Fibroblast of skin of right quadriceps (primary cell): Measurements from ENCODE around the gene DGUOK.

Experiments
- DNase-seq: peaks from one replicate; pipeline ENCODE4 v3.0.0-alpha.2; 2013

Gene DGUOK

GRCh38 chr2:73956218-73956865, 29.7 kb downstream of the DGUOK start:
- DNase-seq: no peak

DNA sequence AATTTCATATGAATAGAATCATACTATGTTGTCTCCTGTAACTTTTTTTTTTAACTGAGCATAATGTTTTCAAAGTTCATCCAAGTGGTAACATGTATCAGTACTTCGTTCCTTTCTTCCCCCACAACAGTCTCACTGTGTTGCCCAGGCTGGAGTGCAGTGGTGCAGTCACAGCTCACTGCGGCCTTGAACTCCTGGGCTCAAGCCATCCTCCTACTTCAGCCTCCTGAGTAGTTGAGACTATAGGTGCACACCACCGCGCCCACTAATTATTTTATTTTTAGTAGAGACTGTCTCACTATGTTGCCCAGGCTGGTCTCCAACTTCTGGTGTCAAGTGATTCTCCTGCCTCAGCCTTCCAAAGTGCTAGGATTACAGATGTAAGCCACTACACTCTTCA, 34.6 kb downstream of the DGUOK start:
- DNase-seq: no peak

GRCh38 chr2:73961823-73962615, 35.3 kb downstream of the DGUOK start:
- no peak for DNase-seq

DNA sequence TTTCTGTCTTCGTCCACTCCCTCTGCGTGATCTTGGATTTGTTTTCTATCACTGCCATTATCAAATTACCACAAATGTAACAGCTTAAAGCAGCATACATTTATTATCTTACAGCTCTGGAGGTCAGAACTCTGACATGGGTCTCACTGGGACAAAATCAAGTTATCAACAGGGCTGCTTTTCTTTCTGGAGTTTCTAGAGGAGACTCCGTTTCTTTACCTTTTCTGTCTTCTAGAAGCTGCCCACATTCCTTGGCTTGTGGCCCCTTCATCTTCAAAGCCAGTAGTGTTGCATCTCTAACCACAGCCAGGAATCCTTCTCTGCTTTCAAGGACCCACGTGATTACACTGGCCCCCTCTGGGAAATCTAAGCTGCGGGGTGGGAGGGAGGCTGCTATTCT, 36.1 kb downstream of the DGUOK start:
- DNase-seq: no peak

DNA sequence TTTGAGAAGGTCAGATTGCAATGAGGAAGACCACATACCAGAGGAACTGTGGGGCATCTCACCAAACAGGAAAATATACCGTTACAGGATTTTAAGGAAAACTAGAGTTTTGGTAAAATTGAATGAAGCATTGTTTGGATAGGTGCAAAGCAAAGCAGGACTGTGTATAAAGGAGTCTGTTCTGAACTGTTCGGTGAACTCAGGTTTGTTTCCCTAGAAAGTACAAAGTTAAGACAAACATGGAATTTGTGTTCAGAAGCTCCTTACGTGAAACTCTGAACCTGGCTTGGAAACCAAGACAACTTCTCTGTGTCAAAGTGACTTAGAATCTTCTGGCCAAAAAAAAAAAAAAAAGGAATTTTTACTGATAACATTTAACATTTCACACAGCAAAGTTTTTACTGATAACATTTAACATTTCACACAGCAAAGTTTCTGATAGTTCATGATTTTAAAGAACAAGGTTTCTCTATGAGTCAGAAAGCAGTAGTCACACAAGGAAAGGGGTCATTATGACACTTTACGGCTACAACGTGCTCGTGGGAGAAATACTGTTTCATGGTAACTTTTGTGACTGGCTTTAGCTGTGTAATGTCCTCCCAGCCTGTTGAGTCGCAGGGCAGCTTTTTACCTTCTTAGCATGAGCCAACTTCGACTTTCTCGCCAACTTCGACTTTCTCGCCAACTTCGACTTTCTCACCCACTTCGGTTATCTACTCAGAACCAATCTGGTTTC, 36.9 kb downstream of the DGUOK start:
- no peak for DNase-seq

DNA sequence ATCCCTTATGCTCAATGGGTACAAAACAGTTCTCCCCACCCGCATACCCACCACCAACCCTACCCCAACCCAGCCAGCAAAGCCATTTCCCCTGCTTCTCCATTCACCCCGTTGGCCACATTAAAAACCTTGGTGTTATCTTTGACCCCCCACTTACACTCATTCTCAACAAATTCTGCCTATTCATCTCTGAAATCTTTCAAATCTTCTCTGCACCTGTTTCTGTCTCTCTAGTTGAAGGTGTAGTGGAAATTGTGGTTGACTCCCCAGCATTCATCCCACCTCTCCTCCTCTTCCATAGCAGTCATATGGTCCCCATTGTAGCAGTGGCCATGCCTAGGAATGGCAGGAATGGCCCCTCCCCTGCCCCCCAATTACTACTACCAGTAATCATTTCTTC, 37.5 kb downstream of the DGUOK start:
- DNase-seq: no peak

DNA sequence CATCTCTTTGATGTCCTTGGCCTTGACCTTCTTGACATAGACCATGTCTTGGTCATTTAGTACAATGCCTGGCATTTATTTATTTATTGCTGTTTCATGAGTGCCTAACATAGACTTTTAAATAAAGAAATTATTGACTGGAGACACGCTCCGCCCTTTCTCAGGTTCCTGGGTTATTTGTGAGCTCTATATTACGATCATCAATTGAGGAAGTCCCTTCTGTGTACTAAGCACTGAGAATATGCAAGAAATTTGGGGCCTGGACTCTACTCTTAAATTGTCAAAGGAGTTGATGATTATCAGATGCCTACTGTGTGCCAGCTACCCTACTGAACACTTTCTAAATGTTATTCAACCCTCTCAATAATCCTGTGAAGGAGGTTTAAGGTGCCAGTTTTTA, 38.4 kb downstream of the DGUOK start:
- DNase-seq: no peak

GRCh38 chr2:73968357-73968937, 41.8 kb downstream of the DGUOK start:
- no peak for DNase-seq

- no peak for DNase-seq
Measured at GRCh38 chr2:73969356-73969755, 42.7 kb downstream of the DGUOK start.

DNA sequence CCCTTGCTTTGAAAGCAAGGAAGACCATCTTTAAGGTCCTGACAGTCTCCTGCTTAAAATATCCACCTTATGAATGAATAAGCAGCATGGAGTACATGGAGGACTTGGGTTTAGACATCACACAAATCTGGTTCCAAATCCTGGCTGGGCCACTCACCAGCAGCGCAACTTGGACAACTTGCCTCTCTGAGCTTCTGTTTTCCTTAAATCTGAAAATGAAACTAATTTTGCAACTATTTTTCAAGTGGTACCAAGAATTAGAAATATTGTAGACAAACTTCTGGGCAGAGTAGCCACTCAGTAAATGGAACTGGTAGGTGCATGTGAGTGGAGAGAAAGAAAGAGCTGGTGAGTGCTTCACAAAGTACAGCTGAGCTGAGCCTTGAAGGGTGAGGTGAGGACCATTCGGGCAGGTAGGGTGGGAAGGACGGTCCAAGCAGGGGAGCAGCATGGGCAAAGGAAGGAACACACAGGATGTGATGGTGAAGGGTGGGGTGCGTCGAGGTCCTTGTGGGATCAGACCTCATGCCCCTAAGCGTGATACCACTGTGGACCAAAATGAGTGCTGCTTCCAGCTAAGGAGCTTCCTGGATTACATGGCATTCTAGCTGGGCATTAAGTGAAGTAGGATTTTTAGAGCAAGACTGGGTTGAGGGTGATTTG, 43.6 kb downstream of the DGUOK start:
- no peak for DNase-seq

DNA sequence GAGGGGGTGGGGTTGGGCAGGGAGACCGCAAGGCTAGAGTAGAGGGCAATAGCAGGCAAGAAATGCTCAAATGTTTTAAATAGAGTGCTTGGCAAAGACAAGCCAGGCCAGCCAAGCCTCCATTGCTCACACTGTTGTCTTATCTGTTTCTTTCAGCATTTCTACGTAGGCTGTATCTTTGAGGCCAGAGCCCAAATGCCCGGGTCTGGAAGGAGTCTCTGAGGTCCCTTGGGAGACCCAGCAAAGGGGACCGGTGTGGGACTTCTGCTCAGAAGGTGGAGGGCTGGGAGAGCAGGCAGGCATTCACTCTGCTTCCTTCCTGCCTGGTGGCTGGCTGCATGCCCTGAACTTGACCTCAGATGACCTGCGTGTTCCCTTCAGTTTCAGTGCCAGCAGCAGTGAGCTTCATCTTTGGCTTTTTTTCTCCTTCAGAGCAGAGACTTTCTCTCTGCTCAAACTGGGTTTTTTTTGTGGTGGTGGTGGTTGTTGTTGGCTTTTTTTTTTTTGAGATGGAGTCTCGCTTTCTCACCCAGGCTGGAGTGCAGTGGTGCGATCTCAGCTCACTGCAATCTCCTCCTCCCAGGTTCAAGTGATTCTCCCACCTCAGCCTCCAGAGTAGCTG, 44.3 kb downstream of the DGUOK start:
- peak; percentile 26 for DNase-seq

DNA sequence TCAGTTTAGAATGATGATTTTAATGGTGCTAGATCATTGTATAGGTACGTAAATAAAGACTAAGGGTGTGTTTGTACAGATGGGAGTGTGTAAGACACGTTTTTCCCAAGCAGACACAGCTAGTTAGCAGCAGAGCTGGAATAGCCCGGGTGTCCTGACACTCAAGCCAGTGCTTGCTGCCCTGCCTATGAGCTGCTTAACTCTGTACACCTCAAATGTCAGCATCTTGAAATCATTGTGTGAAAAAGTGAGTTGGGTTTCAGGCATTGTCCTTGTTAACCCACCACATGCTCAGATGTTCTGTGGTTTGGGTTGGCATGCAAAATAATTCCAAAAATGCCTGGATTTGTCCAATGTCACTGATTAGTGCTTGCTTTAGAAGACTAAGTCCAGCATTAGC, 45.0 kb downstream of the DGUOK start:
- peak; percentile 17 for DNase-seq

DNA sequence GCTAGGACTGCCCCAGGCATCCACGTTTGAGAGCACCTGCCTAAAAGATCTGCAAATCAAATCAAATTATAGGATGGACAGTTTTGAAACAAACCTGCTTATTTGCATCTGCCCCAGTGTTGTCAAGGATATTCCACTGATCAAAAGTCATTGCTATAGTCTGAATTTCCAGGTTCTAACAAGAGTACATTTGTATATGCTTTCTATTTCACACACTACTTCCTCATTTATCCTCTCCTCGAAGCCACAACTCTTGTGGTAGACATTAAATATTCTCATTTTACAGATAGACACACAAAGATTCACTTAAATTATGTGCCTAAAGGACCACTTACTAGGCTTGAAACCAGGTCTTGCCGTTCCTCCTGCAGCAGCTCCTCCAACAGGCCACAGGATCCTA, 46.2 kb downstream of the DGUOK start:
- no peak for DNase-seq

GRCh38 chr2:73975731-73976130, 49.1 kb downstream of the DGUOK start:
- no peak for DNase-seq

- no peak for DNase-seq
Measured at GRCh38 chr2:73976803-73977202, 50.1 kb downstream of the DGUOK start.

DNA sequence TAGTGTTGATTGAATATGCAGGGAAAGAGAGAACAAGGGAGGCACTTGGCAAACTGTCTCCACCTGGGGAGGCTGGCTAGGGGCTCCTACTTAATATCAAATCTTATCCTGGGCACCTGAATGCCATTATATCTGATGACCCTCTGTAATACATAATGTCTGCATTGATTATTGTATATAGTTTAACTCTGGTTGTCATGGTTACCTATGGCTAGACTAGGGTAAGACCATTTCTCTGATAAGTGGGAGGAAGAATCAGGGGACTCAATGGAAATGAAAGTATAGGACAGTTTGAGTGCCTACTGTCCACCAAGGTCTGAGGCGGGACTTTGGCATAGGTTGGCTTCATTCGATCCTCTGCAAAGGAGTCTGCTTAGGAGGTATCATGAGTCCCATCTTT, 50.8 kb downstream of the DGUOK start:
- no peak for DNase-seq

- no peak for DNase-seq
Measured at GRCh38 chr2:73979021-73979420, 52.3 kb downstream of the DGUOK start.

GRCh38 chr2:73979686-73980085, 53.0 kb downstream of the DGUOK start:
- peak; percentile 82 for DNase-seq

- DNase-seq: no peak
Measured at GRCh38 chr2:73980566-73980965, 53.9 kb downstream of the DGUOK start.

GRCh38 chr2:73981081-73982001, 54.7 kb downstream of the DGUOK start:
- DNase-seq: no peak

DNA sequence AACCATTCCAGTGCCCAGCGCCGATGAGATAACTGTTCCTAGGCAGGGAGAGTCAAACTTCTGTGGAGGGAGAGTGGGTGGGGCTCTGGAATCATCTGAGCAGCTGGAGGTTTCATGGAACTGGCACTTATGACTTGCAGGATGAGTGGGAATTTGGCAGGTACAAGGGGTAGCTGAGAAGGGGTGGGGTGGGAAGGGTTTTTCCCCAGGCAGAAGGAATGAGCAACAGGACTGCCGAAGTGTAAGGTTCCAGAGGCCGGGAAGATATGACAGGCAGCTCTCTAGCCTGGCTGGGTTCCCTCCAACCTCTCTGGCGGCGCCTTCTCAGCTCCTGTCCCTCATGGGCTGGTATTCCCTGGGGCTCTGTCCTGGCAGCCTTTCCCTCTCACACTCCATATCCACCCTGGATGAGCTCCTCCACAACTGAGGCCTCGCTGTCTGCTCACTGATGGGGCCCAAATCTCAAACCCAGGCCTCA, 55.5 kb downstream of the DGUOK start:
- peak; percentile 30 for DNase-seq
